Measurements from ENCODE around the gene DNAJB6. TPM values are rescaled to one million over a fixed set of nuclear protein-coding genes. Genes with fewer than 3 reads are reported as not detected.
A peak's percentile ranks its signal among the peaks of the same experiment; 100 is the strongest.

Gene DNAJB6
- total RNA-seq, 4 donors from 2014 or later: 179 to 254 (median 212) TPM

DNA sequence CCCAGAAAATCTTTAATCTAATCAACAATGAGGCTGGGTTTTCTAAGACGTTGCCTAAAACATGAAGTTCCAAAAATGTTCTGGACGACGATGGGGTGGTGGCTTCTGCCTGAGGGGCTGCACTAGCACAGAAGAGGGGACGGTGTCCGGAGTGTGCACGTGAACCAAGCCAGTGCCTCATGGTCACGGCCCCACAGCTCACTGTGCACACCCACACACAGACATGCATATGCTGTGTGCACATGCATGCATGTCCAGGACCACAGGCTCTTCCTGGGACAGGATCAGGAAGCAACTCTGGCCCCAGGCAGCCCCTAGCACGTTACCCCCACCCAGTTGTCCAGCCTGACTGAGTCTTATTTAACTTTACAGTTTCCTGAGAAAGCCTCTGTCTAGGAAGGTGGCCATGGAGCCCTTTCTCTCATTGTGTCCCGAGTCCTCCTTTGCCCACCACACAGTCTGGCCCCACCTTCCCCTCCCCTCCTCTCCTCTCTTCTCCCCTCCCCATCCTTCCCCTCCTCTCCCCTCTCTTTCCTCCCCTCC lies 100.8 kb downstream of the DNAJB6 start:
- no peak overlapping the region for H3K4me3 ChIP-seq (ENCODE audit: low read depth, poor library complexity, severe bottlenecking)
- intact Hi-C loops (cut with DNase I; ENCODE audit: low total_unique reads): loop anchor here (10.0 kb wide), 1 partner anchor 957 kb away; no protein-coding TSS in a partner anchor
- TF ChIP-seq, protein P1, sequence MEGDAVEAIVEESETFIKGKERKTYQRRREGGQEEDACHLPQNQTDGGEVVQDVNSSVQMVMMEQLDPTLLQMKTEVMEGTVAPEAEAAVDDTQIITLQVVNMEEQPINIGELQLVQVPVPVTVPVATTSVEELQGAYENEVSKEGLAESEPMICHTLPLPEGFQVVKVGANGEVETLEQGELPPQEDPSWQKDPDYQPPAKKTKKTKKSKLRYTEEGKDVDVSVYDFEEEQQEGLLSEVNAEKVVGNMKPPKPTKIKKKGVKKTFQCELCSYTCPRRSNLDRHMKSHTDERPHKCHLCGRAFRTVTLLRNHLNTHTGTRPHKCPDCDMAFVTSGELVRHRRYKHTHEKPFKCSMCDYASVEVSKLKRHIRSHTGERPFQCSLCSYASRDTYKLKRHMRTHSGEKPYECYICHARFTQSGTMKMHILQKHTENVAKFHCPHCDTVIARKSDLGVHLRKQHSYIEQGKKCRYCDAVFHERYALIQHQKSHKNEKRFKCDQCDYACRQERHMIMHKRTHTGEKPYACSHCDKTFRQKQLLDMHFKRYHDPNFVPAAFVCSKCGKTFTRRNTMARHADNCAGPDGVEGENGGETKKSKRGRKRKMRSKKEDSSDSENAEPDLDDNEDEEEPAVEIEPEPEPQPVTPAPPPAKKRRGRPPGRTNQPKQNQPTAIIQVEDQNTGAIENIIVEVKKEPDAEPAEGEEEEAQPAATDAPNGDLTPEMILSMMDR (IDR thresholded peaks at IDR 0.05): no peak
- no peak for TF ChIP-seq POLR2A (IDR thresholded peaks at IDR 0.05)
- DNase-seq (ENCODE audit: low spot score in 2 of 2): peak in 1 of 2 donors; percentile 45
- WGBS, 2 donors: 52 to 63% methylated on average over 9 of the region's 9 CpGs

DNA sequence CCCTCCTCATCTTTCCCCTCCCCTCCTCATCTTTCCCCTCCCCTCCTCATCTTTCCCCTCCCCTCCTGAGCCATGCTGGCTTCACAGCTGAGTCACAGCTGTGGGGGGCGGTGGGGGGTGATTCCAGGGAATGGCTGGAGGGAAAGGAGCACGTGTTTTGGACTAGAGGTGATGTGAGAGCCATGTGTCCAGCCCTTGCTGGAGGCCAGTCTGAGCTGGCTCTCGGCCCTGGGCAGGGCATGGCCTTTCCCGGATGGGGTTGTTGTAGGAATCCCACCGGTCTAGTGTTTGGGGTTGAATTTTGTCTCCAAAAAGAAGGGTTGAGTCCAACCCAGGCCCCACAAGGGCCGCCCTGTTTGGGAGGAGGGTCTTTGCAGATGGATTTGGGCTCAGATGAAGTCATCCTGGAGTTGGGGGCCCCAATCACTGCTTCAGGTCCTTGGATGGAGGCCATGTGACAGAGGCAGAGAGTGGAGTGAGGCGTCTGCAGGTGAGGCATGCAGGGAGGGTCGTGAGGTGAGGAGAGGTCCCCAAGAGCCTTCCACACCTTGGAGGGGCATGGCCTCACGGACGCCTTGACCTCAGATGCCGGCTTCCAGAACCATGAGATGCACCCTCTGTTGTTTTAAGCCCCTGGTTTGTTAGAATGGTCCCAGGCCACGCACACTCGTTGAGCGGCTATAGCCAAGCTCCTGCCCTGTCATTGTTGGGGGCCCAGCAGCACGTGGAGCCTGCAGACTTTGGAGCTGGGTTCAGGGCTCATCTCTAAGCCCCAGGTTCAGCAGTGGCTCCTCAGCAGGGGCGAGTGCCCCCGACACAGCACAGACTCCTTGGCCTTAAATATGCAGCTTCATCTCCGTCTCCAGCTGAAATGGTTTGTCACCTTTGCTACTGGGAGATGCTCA lies 101.6 kb downstream of the DNAJB6 start:
- WGBS, 2 donors: 77 to 83% methylated on average over 17 to 18 of the region's 18 CpGs
- DNase-seq (ENCODE audit: low spot score in 2 of 2): peak in 1 of 2 donors; percentile 72

DNA sequence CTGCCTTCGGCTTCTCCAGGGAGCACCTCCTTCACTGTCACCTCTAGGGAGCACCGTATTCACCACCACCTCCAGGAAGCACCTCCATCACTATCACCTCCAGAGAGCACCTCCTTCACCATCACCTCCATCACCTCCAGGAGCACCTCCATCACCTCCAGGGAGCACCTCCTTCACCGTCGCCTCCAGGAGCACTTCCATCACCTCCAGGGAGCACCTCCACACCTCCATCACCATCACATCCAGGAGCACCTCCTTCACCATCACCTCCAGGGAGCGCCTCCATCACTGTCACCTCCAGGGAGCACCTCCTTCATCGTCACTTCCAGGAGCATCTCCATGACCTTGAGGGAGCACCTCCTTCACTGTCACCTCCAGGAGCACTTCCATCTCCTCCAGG lies 102.3 kb downstream of the DNAJB6 start:
- TF ChIP-seq, protein P1 (IDR thresholded peaks at IDR 0.05): no peak
- TF ChIP-seq POLR2A (IDR thresholded peaks at IDR 0.05): no peak
- intact Hi-C loops (cut with DNase I; ENCODE audit: low total_unique reads): loop anchor here (10.0 kb wide), 1 partner anchor 956 kb away; no protein-coding TSS in a partner anchor
- H3K4me3 ChIP-seq (ENCODE audit: low read depth, poor library complexity, severe bottlenecking): no peak overlapping the region
- WGBS, 2 donors: 92 to 96% methylated on average over 6 of the region's 6 CpGs
- DNase-seq (ENCODE audit: low spot score in 2 of 2): peak in 1 of 2 donors; percentile 31

More for the DNA sequence above, 101.6 kb downstream of the DNAJB6 start:
- intact Hi-C loops (cut with DNase I; ENCODE audit: low total_unique reads): loop anchor here (10.0 kb wide), 1 partner anchor 956 kb away; no protein-coding TSS in a partner anchor
- H3K4me3 ChIP-seq (ENCODE audit: low read depth, poor library complexity, severe bottlenecking): no peak overlapping the region
- TF ChIP-seq, protein P1 (IDR thresholded peaks at IDR 0.05): no peak
- TF ChIP-seq POLR2A (IDR thresholded peaks at IDR 0.05): no peak

DNA sequence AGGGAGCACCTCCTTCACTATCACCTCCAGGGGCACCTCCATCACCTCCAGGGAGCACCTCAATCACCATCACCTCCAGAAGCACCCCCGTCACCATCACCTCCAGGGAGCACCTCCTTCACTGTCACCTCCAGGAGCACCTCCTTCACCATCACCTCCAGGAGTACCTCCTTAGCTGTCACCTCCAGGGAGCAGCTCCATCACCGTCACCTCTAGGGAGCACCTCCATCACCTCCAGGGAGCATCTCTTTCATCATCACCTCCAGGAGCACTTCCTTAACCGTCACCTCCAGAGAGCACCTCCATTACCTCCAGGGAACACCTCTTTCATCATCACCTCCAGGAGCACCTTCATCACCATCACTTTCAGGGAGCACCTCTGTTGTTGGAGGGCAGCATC lies 103.0 kb downstream of the DNAJB6 start:
- intact Hi-C loops (cut with DNase I; ENCODE audit: low total_unique reads): loop anchor here (10.0 kb wide), 1 partner anchor 955 kb away; no protein-coding TSS in a partner anchor
- DNase-seq (ENCODE audit: low spot score in 2 of 2): peak in 1 of 2 donors; percentile 28
- no peak for TF ChIP-seq POLR2A (IDR thresholded peaks at IDR 0.05)
- TF ChIP-seq, protein P1 (IDR thresholded peaks at IDR 0.05): no peak
- H3K4me3 ChIP-seq (ENCODE audit: low read depth, poor library complexity, severe bottlenecking): no peak overlapping the region
- 74 to 77% methylated on average over 3 of the region's 3 CpGs for WGBS, 2 donors

DNA sequence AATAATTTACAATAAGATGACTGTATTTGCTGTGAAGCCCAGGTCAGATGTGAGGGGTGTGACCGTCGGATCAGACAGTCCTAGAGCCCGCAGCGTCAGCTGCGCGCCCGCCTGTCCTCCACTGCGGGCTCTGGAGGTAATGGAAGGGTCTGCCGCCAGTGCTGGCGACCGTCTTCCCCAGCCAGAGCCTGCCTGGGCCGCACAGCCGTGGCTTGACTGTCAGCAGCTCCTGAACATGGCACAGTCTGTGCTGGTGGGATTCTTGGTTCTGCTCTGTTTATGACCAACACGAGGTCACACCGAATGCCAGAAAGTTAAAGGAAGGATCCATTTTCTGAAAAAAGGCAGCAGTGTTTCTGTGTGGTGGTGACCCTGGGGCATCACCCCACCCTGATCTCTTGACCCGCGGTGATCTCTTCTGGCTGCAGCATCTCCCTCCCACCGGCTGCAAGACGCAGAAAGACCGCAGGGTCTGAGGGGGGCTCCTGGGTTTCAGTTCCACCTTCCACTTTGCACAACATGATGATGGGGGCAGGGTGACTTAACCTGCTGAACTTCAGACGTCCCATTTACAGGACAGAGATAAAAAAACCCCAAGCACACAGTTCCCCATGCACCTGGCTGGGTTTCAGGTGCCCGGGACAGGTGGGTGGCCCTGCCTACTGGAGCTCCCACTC lies 103.7 kb downstream of the DNAJB6 start:
- WGBS, 2 donors: 90 to 91% methylated on average over 22 of the region's 22 CpGs
- no peak overlapping the region for H3K4me3 ChIP-seq (ENCODE audit: low read depth, poor library complexity, severe bottlenecking)
- TF ChIP-seq, protein P1 (IDR thresholded peaks at IDR 0.05): no peak
- TF ChIP-seq POLR2A (IDR thresholded peaks at IDR 0.05): no peak
- intact Hi-C loops (cut with DNase I; ENCODE audit: low total_unique reads): no loop called here
- peak in 1 of 2 donors; percentile 25 for DNase-seq (ENCODE audit: low spot score in 2 of 2)

Measured in lower leg skin (tissue), 4 donors.